DMS53 (cell line): ENCODE data around the gene IGFLR1.
"Not testable (repeated sequence)": the region's sequence is repeated elsewhere in the genome, so short reads cannot be mapped to it uniquely, and the experiment has no call there.

ENCODE experiments used
- DNase-seq: peaks from one replicate; lab custom pipeline; 2025; lab: John Stamatoyannopoulos, UW

The IGFLR1 gene

GRCh38 chr19:35708391-35708790 is 33.9 kb downstream of the IGFLR1 start:
- DNase-seq = peak; percentile 43

DNA sequence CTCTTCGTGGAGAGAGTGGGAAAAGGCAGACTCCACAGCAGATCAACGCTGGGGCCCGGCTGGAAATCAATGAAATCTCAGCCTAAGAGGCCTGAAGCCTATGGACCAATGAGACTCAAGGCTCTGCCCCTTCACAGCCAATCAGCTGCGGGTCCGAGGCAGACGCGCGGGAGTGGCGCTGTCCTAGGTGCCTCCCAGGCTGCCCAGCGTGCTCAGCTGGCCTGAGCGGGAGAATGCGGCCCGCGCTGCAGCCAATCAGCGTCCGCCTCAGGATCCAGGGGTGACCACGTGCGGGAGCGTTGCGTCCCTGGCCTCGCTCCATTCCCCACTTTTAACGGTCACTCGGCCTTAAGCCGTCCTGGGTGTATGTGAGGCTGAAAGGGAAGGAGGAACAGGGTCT is 38.0 kb downstream of the IGFLR1 start, which contains the start of gene ZBTB32:
Gene ZBTB32 (plus strand): TSS at position 341 of the 400 bp plus-strand sequence. CDS start 10,069 bp downstream, outside the sequence.
- peak; percentile 33 for DNase-seq

DNA sequence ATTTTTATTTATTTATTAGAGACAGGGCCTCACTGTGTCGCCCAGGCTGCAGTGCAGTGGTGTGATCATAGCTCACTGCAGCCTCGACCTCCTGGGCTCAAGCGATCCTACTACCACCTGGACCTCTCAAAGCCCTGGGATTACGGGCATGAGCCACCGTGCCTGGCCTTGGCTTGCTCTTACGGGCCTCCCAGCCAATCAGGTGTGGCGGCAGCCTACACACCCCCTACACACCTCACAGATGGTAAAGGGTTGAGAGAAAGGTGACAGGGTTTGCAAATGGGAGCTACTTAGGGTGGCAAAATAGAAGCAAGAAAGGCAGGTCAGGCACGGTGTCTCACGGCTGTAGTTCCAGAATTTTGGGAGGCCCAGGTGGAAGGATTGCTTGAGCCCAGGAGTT is 38.9 kb downstream of the IGFLR1 start:
- DNase-seq = peak; percentile 84

DNA sequence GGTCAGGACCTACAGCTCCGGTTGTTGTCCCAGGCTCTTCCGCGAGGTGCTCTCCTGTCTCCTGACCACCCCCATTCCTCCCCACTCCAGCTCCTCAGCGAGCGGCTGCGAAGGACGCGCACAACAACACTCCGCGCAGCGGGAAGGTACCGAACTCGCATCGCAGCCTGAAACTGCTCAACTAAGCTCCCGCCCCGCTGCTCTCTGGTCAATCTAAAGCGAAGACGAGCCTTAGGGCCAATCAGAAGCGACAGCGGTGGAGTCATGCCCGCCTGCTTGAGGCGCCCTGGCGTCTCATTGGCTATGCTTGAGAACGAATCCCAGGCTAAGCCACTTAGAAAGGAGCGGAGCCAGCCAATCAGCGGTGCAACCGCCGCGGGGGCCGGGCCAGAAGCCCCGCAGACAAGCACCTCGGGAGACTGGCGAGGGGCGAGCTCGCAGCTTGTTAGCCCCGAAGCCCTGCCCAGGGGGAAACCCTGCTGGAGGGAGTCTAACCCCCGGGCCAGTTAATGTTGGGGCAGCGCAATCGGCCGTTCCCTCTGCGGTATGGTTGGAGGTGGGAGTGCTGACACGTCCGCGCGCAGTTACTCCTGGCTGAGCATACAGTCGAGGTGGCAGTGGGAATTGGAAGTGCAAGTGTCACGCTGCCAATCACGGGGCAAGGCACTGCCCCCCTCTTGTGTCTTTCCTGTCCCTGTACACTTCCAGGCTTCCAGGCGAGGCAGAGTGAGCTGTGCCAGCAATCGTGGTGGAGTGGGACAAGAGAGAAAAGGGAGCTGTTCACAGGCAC is 39.8 kb downstream of the IGFLR1 start:
- peak; percentile 100 for DNase-seq

- peak; percentile 52 for DNase-seq
Measured at GRCh38 chr19:35696835-35697234, 45.4 kb downstream of the IGFLR1 start.

GRCh38 chr19:35695895-35696422 is 46.3 kb downstream of the IGFLR1 start:
- no peak for DNase-seq

GRCh38 chr19:35693835-35694599 is 48.2 kb downstream of the IGFLR1 start:
- peak; percentile 95 for DNase-seq

DNA sequence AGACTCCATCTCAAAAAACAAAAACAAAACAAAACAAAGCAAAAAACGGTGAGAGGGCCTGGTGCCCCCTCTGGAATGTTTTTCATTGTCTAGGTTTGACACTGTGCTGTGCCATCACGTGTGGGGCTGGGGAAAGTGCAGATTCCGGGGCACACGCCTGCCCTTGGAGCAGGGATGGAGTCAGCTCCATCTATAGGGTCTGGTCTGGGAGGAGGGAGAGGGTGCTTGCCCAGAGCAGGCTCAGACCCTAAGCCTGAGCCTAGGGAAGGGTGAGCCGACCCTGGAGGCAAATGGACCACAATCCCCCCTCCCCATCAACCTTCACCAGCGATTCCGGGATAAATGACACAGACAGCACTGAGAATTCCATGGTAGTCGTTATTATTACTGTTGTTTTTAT is 48.8 kb downstream of the IGFLR1 start:
- DNase-seq = no peak

DNA sequence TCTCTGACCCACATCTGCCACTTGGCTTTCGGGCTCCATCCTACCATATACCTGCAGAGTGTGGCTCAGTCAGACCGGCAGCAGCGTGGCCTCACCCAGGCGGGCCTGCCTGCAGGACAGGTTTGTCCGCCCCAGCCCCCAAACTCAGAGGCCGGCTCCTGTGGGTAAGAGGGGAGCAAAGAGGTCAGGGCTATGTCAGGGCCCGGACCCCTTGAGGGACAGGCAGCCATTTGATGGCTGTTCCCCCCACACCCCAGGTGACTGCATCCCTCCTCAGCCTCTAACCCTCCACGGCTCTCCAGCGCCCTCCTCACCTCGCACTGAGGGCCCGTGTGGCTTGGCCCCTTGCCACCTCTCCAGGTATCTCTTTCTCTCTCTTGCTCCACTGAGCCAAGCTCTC is 50.2 kb downstream of the IGFLR1 start:
- peak; percentile 60 for DNase-seq

GRCh38 chr19:35691106-35691505 is 51.1 kb downstream of the IGFLR1 start:
- DNase-seq = not testable (repeated sequence)

DNA sequence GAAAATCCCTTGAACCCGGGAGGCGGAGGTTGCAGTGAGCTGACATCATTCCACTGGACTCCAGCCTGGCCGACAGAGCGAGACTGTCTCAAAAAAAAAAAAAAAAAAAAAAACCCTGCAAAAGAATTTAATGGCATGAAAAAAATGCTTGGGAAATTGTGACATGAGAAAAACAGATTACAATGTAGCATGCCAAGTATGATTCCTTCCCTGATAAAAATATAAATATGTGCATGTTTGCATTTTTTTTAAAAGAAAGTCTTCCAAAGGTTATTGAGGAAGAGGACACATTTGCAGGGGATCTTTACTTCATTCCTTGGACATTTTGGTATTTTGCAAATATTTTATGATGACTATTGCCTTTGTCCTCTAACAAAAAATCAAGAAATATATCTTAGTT is 52.4 kb downstream of the IGFLR1 start:
- DNase-seq = no peak
